SKM-1 treated with dmso at 0.1 percent for 144 hours (cell line): ENCODE measurements around the gene MTR.

Source experiments
- DNase-seq: peaks from one replicate; lab custom pipeline; 2025; ENCODE audit not compliant: unreplicated experiment; lab: John Stamatoyannopoulos, UW

MTR gene

DNA sequence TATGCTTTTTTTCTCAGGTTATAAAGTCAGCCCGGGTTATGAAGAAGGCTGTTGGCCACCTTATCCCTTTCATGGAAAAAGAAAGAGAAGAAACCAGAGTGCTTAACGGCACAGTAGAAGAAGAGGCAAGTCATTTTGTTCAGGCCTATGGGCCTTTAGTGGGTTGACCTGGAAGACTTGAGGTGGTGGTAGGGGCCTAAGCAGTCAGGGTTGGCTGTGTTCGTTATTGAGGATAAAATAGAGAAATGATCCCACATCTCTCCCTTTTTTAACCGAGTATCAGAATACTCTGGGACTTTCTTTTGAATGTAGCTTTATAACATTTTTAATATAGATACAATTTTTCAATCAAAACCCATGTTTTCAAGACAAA, 67.1 kb downstream of the MTR start:
- no peak for DNase-seq

DNA sequence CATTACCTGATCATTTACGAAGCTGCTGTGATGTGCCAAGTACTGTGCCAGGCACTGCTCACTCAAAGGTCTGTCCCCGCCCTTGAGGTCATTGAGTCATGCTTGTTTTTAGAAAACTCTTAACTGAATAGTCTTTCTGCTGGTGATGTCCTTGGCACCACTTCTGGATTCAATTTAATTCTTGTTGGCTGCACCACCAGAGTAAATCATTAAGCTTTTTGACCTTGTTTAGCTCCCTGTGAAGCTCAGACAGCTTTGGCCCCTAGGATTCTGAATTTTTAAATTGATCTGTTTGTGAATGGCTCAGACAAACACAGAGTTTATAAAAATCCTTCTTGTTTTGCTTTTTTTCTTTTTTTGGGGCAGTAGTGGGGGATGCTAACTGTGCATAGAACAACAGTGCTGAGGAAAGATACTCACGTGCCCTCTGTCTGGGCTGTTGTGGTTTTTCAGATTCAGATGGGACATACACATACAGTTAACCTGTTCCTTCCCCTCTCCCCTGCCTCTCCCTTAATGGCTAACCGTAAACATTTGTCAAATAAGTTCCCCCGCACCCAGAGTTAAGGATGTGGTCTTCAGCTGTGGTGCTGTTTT, 67.6 kb downstream of the MTR start:
- DNase-seq: no peak

DNA sequence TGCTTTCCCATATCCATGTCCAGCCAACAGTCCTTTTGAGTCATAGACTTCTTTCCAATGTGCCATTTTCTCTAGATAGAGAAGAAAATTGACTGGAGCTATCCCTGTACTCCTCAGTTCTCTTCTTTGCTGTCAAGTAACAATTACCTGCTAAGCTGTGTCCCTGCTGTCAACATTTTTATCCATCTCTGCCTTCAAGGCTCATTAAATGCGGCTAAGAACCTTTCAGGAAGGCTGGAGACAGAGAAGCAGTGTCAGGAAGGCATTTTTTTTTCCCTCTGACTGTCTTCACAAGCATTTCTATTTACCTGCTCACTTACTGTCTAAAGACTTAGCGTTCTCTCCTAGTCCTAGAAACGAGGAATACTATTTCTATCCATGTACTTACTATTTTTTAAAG, 69.1 kb downstream of the MTR start:
- no peak for DNase-seq

DNA sequence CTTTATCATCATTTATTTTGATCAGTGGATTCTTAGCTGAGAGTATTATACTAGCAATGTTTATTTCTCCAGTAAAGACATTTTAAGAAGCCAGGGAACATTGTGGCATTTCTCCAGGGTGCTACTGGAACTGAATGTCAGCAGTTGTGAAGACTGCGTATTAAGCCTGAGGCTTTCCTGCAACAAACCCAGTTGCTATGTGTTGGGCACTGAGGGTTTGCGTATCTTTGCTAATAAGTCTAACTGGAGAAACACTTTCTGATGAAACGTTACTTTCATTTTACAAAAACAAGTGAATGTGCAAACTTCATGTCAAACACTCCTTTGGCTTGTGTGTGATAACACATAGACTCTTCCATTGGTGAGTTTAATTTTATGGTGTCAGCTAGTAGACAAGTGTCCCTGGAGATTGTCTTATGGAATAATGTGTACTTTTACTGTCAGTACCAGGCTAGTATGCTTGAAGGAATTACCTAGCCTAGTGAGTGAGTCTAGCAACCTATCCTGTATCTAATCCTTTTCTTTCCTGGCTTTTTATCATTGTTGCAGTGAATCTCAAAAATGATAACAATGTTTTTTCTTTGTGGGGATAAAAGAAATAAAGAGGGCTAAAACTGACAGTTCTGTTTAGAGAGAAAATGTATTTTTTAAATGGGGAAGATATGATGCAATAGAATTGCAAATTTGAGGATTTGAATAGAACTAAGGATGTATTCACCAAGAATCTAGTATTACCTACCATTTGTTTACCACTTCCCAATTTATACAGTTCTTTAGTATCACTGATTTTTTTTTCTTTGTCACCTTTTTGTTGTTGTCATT, 70.1 kb downstream of the MTR start:
- DNase-seq: no peak

DNA sequence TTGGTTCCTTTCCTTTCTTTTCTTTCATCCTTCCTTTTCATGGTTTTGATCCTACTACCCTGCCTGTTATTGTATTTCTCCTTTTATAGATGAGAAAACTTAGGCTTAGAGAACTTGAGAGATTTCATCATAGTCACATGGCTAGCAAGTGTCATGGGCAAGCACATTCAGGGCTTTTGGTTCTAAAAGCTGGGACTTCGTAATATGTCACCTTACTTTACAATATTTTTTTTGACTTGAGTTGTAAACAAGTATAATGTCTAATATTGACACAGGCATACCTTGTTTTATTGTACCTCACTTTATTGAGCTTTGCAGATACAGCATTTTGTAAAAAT, 70.7 kb downstream of the MTR start:
- no peak for DNase-seq

DNA sequence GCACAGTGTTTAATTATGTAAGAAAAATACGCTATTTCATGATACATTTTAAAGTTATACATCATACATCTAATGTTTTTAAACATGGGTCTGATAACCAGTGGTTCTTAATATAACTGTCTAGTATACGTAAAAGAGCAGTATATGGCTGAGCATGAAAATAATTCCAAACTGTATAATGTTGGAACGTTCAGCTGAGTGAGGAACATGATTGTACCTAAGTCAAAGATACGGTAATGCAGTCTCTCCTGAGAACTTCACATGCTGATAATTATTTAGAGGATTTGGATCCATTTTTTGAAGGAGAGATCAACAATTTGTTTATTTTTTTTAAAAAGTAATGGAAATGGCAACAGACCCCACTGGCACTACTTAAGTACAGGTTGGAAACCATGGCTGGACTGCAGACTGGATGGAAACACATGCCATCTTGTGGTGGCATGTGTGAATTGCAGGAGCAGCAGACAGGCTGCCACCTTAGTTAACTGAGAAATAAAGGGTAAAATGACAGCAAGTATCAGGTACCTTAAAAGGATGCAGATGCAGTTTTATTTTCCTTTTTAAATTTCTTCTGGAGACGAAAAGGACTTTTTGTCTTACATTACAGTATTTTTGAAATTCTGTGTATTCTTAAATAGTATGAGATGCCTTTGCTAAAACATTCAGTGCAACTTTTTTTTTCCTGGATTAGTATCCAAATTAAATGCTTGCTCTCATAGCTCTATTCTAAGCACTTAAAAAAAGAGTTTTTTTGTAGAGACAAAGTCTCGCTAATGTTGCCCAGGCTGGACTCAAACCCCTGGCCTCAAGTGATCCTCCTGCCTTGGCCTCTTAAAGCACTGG, 73.8 kb downstream of the MTR start:
- peak; percentile 57 for DNase-seq

DNA sequence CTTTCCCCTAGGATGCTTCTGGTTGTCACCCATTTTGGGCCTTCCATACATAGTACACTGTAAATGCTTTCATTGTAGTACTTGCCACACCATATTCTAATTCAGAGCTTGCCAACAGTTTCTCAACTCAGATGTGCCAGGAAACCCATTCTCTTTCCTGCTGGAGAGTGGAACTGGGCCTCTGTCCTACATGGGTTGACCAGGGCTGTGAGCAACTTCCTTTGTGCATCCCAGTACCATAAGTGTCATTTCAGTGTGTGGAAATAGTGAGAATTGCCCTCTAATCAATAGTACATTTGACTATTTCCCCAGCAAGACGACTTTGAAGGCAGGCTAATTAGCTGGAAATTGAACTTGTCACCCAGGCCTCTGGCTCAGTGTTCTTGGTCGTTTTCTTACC, 74.8 kb downstream of the MTR start:
- DNase-seq: peak; percentile 64

DNA sequence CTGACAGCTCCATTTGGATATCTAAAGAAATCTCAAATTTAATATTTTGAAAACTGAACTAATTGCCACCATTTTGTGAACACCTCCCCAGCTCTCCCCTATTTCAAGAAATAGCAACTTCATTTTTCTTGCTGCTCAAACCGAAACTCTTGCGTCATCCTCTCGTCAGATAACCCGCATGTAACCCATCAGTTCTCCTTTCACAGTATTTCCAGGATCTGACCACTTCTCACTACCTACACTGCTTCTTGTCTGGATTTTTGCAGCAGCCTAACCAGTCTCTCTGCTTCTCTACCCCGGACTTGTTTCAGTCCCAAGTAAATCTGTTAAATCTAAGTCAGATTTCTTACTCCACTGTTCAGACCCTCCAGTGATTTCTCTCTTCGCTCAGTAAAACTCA, 75.6 kb downstream of the MTR start:
- peak; percentile 97 for DNase-seq

DNA sequence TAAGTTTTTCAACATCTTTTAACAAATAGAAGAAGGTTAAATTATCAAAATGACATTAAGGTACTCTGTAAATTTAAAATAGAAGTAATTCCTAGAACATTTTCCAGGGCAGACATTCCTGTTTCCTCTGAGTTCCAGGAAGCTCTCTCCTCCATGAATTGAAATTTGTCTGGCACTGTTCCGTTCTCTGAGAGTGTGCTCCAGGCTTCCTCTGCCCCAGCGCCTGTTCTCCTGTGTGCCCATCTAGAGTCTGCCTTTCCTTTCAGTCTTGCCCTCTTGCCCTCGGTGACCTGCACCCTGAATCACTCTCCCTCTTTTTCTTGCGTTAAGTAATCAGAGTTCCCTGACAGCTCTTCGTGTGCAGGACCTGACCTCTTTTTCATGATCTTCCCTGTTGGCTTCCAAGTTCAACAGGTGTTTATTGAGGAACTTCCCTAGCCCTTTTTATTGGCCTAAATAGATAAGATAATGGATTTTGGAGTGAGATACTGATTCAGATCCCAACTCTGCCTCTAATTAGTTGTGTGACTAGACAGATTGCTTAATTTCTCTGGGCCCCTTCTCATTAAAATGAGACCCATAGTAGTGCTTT, 77.1 kb downstream of the MTR start:
- no peak for DNase-seq

DNA sequence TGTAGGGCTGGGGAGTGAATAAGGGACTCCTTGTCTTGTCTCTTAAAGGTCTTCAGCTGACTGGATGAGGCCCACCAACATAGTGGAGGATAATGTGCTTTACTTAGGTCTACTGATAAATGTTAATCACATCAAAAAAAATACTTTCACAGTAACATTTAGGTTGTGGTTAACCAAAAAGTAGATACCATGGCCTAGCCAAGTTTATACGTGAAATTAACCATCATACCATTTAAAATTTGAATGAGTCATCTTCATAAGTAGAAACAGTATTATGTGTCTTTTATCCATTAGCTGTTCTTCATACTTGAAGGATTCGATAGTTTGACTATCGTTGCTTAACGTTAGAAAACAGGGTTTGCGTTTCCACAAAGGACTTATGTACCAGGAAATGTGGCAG, 80.9 kb downstream of the MTR start:
- DNase-seq: no peak

DNA sequence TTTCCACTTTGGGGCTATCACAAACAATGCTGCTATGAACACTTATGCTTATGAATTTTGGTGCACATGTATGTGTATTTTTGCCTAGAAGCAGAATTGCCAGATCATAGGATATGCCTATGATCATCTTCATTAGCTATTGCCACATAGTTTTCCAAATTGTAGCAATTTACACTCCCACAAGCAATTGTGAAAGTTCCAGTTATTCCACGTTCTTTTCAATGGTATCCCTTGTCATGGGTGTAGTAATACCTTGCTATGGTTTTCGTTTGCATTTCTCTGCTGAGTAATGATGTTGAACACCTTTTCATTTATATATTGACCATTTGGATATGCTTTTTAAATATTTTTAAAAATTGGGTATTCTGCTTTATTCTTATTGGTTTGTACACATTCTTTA, 82.6 kb downstream of the MTR start:
- DNase-seq: no peak

DNA sequence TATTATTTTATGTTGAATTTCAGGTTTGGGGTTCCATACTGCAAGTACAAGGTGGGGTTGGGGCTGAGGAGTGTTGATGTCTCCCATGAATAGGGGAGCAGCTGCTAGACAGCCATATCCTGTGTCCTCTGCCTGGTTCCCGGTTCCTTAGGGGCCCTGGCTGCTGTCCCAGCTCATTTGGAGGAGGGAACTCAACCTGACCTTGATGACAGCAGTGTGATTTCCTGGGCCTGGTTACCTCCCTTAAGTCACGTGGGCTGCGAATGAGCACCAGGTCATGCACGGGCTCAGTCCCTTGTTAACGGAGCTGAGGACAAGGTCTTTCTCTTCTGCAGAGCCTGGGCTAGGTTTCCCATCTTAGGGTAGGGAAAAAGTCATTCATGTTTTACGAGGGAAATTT, 85.1 kb downstream of the MTR start:
- DNase-seq: no peak

DNA sequence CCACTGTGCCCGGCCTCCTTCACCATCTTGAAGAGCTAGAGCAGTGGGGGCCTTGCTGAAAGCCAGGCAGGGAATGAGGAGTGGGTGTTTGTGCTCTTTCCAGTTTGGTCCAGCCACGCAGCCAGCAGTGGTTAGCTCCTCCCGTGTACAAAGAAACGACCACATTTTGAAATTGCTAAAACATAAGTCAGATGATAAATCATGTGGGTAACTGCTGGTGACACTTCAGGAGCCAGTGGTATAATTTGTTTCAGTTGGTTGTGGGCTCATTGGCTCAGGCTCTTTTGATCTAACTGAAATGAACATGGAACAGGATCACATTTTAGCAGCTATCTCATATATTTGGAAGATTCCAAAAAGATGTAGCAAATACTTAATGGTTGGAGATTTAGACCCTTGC, 87.6 kb downstream of the MTR start:
- no peak for DNase-seq

DNA sequence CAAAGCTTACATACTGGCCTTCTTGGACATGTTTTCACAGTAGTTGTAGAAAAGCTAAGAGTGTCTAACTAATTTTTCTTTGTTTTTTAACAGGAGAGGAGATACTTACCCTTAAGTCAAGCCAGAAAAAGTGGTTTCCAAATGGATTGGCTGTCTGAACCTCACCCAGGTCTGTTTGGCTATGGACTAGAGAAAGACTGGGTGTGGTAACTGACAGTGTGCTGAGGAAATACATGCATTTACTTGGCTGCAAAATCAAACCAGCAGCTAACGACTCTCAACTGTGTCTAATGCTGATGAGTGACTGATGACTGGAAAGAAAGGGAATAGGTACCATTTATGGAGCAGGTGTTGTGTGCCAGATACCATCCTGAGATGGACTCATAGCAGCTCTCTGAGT, 91.1 kb downstream of the MTR start:
- no peak for DNase-seq

DNA sequence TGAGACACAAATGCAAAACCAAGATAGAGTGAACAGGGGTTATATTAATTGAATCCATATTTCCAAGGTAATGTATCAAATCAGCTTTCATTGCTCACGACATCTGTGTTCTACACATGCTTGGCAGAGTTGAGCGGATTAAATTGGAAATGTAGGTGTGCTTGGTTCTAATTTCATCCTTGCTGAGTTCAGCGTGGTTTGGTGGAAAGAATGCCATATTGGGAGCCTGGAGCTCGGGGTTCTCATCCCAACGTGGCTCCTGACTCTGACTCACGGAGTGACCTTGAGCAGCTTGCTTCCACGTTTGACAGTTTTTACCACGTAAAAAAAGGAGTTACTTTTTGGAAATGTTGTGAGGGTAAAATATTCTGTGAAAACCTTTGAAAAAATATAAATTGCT, 92.0 kb downstream of the MTR start:
- DNase-seq: no peak

DNA sequence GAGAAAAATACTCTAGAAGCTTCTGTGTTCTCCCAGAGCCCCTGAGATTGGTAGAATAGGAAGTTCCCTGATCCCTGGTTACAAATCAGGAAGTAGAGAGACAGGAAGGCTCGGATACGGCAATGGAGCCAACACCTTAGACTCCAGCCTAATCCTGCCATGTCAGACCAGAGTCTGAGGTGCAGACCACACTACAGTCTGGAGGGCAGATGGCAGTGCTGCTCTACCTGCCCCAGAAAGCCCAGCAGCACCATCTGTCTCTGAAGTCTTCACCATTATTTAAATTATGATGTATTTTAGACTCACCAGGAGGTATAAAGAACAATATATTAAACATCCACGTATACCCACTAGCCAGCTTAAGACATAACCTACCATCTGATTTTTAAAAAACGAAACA, 93.0 kb downstream of the MTR start:
- DNase-seq: no peak

DNA sequence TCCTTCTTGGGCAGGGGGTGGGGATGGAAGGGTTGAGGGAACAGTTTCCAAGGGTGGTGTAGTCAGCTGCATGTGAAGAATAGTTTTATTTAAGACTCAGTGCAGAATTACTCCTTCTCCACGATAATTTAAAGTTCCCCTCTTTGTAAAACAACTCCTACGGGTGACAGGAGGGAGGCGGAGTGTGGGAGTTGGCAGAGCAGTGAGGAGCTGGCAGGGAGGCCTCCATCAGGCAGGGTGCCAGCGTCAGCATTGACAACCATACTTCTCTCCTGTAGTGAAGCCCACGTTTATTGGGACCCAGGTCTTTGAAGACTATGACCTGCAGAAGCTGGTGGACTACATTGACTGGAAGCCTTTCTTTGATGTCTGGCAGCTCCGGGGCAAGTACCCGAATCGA, 93.8 kb downstream of the MTR start:
- no peak for DNase-seq

DNA sequence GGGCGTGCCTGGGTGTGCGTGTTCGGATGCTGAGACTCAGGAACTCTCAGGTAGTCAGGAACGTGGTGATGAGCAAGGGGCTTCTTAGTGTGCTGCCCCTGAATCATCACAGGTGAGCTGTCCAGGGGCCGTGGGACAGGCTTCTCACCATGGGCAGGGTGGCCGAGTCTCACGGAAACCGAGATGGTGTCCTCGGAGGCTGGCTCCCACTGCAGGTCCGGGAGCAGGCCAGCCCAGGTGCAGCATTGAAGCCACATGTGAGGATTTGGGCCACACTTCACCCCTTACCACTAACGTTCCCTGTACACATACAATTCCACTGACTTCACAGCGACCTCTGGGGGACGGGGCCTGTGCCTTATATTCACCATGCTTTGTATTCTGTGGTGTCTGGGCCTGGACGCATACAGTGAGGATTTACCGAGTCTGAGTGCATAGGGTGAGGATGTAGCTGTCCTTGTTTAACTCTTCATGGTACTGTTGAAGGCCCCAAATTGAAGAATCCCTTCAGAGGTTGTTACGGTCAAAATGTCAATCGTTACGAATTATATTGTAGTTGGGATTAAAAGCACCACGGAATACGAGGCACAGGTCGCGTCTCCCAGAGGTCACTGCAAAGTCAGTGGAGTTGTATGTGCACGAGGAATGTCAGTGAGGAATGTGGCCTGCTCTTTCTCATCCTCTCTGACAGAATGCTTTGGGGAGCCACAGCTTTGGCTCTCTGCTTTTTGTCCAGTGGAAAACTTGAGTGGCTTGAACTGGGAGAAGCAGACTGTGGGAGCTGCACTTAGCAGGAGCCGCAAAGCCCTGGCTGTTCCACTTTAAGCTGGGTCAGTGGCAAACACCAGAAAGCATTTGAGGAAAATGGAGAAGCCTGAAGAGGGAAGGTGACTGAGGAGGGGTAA, 95.3 kb downstream of the MTR start:
- no peak for DNase-seq

DNA sequence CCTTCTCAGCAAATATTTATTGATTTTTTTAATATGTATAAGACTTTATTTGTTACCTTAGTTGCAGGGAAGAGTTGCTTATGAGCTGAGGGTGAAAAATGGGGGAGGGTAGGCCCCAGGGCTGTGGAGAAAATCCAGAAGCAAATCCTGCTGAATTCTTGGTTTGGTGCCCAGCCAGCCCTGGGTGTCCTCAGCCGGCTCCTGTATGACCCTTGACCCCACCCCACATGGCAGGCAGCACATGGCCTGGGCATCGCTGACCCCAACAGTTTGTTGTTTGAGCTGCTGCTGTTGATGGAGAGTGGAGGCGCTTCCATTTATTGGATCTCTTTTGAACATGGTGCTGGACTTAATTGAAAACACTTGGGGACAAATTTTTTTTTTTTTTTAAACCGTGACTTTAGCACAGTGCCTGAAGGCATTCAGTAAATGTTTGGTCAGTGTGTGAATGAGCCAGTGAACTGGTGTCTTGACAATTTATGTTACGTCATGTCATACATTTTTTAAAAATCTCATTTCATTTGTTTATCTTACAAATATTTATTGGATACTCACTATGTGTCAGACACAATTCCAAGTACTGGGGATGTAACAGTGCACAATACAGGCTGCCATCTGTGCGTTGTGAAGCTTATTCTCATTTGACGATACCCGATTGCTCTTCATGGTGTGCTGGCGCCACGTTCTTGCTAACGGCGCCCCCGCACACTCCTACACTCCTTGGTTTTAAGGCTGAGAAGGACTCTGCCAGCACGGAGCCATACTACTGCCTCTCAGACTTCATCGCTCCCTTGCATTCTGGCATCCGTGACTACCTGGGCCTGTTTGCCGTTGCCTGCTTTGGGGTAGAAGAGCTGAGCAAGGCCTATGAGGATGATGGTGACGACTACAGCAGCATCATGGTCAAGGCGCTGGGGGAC, 98.8 kb downstream of the MTR start:
- no peak for DNase-seq
